Activated naive CD4-positive, alpha-beta T cell treated with anti-CD3 and anti-CD28 coated beads, Interleukin-2, amount 10 ng/mL, durations not matched to agents 7 days and 5 days (primary cell): ENCODE data around the gene GALNTL6.
"Not testable (repeated sequence)": the region's sequence is repeated elsewhere in the genome, so short reads cannot be mapped to it uniquely, and the experiment has no call there.

Source experiments
- CTCF ChIA-PET: fragments of 350-600 bp; sonication (Branson Sonifier 250); formaldehyde crosslinking; loops from one replicate; lab custom pipeline; 2021; ENCODE audit warnings: antibody characterized with exemption; lab: Charles Lee
- DNase-seq: peaks from one replicate; pipeline ENCODE4 v3.0.0-alpha.2; 2020
- H3K27ac Mint-ChIP-seq: one replicate; pipeline ENCODE4 v1.8.0; 2021; ENCODE audit warnings: mild to moderate bottlenecking, moderate library complexity, mixed read lengths
- H3K27me3 Mint-ChIP-seq: one replicate; pipeline ENCODE4 v1.8.0; 2021; ENCODE audit warnings: mild to moderate bottlenecking, mixed read lengths
- H3K36me3 Mint-ChIP-seq: one replicate; pipeline ENCODE4 v1.8.0; 2021; ENCODE audit warnings: mixed read lengths
- H3K4me1 Mint-ChIP-seq: one replicate; pipeline ENCODE4 v1.8.0; 2021; ENCODE audit warnings: mixed read lengths
- H3K4me3 Mint-ChIP-seq: one replicate; pipeline ENCODE4 v1.8.0; 2021; ENCODE audit warnings: mild to moderate bottlenecking, moderate library complexity, mixed read lengths
- H3K9me3 Mint-ChIP-seq: one replicate; pipeline ENCODE4 v1.8.0; 2021; ENCODE audit warnings: mixed read lengths

The GALNTL6 gene

DNA sequence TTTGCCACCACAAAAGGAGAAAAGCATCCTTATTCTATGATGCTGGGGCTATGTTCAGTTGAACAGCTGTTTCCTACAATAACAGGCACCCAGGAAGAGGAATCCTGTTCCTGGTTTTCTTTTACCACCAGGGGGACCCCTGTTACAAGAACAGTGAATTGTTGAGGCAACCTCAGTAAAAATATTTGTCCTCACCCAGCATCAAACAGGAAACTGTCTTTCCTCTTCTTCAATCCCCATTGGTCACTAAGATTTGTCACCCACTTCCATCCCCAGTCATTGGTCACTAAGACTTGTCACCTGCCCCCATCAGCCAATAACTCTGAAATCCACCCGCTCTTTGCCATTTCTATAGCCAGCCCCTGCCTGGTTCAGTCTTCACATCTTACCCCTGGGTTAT lies 1211.9 kb downstream of the GALNTL6 start:
- Mint-ChIP-seq H3K27ac (no peak overlapping the region), H3K4me3 (no peak overlapping the region), H3K27me3 (peaks cover 7% of the 10 kb centered on the region), H3K36me3 (no peaks in the 10 kb centered on the region), H3K9me3 (no peaks in the 10 kb centered on the region), H3K4me1 (no peaks in the 10 kb centered on the region)
- DNase-seq: peak; percentile 28
- CTCF ChIA-PET: interaction anchor here (0.8 to 3.2 kb wide), 6 partner anchors 229 to 281 kb away, joined by 3 to 44 read pairs (median 5); no protein-coding TSS in a partner anchor

DNA sequence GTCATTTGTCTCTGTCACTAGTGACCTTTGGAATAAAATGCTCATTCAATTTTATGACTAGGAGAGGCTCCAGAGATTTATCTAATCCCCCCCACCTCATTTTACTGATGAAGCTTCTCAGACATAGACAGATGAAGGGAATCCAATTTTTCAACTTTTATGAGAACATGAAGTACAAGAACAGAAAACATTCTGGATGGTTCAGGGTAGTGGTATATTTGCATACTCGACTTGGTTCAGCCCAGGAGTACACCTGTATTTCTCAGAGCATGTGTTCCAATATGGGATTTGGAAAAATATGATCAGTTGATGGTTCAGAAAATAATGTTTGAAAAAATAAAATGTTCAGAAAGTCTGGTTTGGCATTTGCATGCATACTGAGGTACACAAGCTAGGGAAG lies 1224.0 kb downstream of the GALNTL6 start:
- H3K27ac Mint-ChIP-seq: no peak overlapping the region
- CTCF ChIA-PET: interaction anchor here (1.3 kb wide), 1 partner anchor 24 kb away, joined by 6 read pairs; no protein-coding TSS in a partner anchor
- no peaks in the 10 kb centered on the region for H3K9me3 Mint-ChIP-seq
- no peak overlapping the region for H3K4me3 Mint-ChIP-seq
- no peak for DNase-seq
- H3K4me1 Mint-ChIP-seq: no peaks in the 10 kb centered on the region
- H3K27me3 Mint-ChIP-seq: peaks cover 6% of the 10 kb centered on the region
- H3K36me3 Mint-ChIP-seq: no peaks in the 10 kb centered on the region

DNA sequence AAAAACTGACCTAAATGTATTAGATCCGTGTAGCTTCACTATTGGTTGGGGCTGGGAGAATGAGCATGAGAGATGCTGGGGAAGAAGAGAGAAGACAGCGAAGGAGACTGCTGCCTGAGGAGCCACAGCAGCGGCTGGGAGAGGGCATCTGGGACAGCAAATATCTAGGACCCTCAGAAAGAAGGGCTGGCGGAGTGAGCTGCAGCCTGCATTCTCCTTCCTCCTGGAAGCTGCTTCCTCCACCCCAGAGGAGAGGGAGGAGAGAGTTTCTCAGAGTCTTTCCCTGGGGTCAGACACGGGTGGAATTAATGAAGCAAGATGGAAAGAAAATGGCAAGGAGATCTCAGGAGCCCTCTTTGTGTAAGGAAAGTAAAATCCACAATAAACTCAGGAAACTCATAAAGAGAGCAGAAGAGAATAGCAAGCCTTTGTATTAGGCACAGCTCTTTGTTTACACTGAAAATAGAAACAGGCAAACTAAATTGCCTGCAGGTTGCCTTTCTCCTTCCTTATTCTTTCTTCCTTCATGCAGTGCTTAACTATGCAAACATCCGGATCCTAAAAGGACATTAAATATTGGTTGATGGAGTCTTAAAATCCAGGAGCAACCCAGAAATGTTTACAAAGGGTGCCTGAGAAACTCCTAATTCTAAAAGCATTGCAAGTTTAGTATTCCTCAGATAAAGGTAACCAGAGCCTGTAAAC lies 1225.1 kb downstream of the GALNTL6 start:
- DNase-seq: no peak
- CTCF ChIA-PET: interaction anchor here (1.3 kb wide), 1 partner anchor 25 kb away, joined by 6 read pairs; no protein-coding TSS in a partner anchor
- H3K9me3 Mint-ChIP-seq: no peaks in the 10 kb centered on the region

DNA sequence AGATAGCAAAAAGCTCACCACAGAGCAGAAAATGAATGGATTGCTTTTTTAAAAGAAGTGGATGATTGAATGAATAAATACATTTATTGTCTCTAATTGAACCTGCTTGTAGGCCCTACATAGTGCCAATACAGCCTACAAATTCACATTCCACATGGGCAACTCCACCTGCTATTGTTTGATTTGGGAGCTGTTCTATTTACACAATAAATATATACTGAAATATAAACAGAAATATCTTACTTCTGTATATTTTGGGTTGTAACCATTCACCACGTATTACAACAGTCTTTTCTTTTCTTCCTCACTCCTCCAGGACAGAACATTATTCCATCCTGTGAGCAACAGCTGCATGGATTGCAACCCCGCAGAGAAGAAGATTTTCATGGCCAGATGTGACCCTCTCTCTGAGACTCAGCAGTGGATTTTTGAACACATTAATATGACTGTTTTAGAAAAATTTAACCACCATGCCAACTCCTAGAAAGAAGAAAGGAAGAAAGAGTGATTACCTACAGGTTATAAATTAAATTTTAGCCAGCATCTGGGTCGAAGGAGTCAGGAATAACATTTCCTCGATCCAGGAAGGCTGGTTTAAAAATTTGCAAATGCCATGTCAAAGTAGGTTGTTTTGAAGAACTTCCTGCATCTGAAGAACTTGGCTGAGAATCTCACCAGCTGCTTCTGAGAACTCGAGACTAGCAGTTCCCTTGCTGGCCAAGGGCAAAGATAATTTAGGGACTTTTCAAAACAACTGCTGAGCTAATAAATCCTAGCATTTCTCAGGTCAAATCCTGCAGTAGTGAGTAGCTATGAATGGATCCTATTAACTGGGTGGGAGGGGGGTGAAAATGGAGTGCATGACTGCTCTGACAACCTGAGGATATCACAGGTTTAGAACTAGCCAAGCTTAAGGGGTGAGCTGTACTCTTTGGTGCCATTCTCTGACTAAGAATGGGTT lies 1226.7 kb downstream of the GALNTL6 start:
- CTCF ChIA-PET: interaction anchor here (0.6 to 1.2 kb wide), 2 partner anchors 35 to 262 kb away, joined by 3 read pairs; no protein-coding TSS in a partner anchor
- no peaks in the 10 kb centered on the region for H3K36me3 Mint-ChIP-seq
- peaks cover 6% of the 10 kb centered on the region for H3K27me3 Mint-ChIP-seq
- H3K9me3 Mint-ChIP-seq: no peaks in the 10 kb centered on the region
- H3K4me3 Mint-ChIP-seq: no peak overlapping the region
- no peak for DNase-seq
- no peaks in the 10 kb centered on the region for H3K4me1 Mint-ChIP-seq
- H3K27ac Mint-ChIP-seq: no peak overlapping the region

More for the DNA sequence above, 1225.1 kb downstream of the GALNTL6 start:
- no peaks in the 10 kb centered on the region for H3K4me1 Mint-ChIP-seq
- no peak overlapping the region for H3K27ac Mint-ChIP-seq
- H3K4me3 Mint-ChIP-seq: no peak overlapping the region
- H3K27me3 Mint-ChIP-seq: peaks cover 6% of the 10 kb centered on the region
- H3K36me3 Mint-ChIP-seq: no peaks in the 10 kb centered on the region

DNA sequence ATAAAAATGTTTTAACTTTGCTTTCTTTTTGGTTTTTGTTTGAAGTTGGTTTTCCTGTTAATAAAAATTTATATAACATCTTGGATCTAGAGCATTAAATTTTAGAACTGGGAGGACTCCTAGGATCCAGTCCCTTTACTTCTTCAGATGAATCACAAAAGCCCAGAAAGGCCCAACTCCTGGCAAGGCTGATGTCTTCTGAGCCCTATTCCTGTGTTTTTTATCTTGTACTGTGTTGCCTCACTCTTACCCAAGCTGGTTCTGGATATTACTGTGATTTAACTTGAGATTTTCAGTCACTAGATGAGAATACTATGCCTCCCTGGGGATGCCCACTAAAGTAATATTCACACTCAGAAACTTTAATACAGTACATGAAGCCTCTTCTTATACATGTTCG lies 1228.3 kb downstream of the GALNTL6 start:
- Mint-ChIP-seq H3K4me3 (no peak overlapping the region), H3K9me3 (no peaks in the 10 kb centered on the region), H3K4me1 (no peaks in the 10 kb centered on the region), H3K36me3 (no peaks in the 10 kb centered on the region), H3K27ac (no peak overlapping the region), H3K27me3 (peaks cover 6% of the 10 kb centered on the region)
- DNase-seq: no peak
- CTCF ChIA-PET: no interaction called here

DNA sequence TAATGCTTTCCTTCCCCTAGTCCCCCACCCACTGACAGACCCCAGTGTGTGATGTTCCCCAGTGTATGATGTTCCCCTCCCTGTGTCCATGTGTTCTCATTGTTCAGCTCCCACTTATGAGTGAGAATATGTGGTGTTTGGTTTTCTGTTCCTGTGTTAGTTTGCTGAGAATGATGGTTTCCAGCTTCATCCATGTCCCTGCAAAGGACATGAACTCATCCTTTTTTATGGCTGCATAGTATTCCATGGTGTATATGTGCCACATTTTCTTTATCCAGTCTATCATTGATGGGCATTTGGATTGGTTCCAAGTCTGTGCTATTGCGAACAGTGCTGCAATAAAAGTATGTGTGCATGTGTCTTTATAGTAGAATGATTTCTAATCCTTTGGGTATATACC lies 1228.9 kb downstream of the GALNTL6 start:
- H3K9me3 Mint-ChIP-seq, H3K27me3 Mint-ChIP-seq, H3K27ac Mint-ChIP-seq, H3K4me3 Mint-ChIP-seq, DNase-seq, CTCF ChIA-PET, H3K36me3 Mint-ChIP-seq, H3K4me1 Mint-ChIP-seq: not testable (repeated sequence)

DNA sequence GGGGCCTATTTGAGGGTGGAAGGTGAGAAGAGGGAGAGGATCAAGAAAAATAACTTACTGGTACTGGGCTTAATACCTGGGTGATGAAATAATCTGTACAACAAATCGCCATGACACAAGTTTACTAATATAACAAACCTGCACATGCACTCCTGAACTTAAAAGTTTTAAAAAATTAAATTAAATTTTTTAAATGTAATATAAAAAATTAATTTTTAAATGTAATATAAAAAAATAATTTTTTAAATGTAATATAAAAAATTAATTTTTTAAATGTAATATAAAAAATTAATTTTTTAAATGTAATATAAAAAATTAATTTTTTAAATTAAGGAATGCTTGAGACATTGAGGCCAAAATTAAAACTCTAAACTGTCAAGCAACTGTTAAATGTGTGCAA lies 1231.1 kb downstream of the GALNTL6 start:
- no peaks in the 10 kb centered on the region for H3K9me3 Mint-ChIP-seq
- no peaks in the 10 kb centered on the region for H3K27me3 Mint-ChIP-seq
- CTCF ChIA-PET: no interaction called here
- H3K27ac Mint-ChIP-seq: no peak overlapping the region
- no peak for DNase-seq
- H3K4me1 Mint-ChIP-seq: no peaks in the 10 kb centered on the region
- H3K4me3 Mint-ChIP-seq: no peak overlapping the region
- no peaks in the 10 kb centered on the region for H3K36me3 Mint-ChIP-seq

DNA sequence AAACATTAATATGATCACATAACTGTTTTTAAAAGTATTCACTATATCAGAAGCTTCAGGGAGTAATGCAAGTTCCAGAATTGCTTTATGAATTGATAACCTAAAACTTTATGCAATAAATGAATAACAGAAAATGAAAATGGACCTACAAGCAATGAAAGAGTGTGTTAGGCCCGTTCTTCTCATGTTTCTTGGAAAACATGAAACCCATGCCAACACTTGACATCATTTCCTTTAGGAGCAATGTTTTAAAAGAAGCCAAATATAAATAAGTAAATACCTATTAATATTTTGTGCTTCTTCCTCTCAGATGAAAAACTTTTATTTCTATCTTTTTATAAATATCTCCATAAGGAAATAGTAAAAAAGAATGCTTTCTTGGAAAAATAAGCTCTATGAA lies 1232.4 kb downstream of the GALNTL6 start:
- H3K27me3 Mint-ChIP-seq: no peaks in the 10 kb centered on the region
- CTCF ChIA-PET: no interaction called here
- DNase-seq: no peak
- no peak overlapping the region for H3K27ac Mint-ChIP-seq
- H3K9me3 Mint-ChIP-seq: no peaks in the 10 kb centered on the region
- no peaks in the 10 kb centered on the region for H3K36me3 Mint-ChIP-seq
- no peaks in the 10 kb centered on the region for H3K4me1 Mint-ChIP-seq
- H3K4me3 Mint-ChIP-seq: no peak overlapping the region

DNA sequence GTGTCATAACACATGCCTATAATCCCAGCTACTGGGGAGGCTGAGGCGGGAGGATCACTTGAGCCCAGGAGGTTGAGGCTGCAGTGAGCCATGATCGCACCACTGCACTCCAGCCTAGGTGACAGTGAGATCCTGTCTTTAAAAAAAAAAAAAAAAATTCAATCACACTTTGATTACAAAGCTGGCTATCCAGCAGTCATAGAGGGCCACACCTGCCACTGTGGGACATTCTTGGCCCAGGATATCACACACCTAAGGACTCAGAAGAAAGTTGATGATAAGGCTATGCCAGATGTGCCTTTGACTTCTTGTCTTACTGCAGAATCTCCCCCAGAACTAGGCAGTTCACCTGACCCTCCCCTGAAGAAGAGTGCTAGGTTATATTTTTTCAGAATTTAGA lies 1232.9 kb downstream of the GALNTL6 start:
- Mint-ChIP-seq H3K27ac (no peak overlapping the region), H3K4me3 (no peak overlapping the region), H3K4me1 (no peaks in the 10 kb centered on the region), H3K27me3 (no peaks in the 10 kb centered on the region), H3K9me3 (no peaks in the 10 kb centered on the region), H3K36me3 (no peaks in the 10 kb centered on the region)
- DNase-seq: no peak
- CTCF ChIA-PET: interaction anchor here (0.7 kb wide), 1 partner anchor 26 kb away, joined by 3 read pairs; no protein-coding TSS in a partner anchor

DNA sequence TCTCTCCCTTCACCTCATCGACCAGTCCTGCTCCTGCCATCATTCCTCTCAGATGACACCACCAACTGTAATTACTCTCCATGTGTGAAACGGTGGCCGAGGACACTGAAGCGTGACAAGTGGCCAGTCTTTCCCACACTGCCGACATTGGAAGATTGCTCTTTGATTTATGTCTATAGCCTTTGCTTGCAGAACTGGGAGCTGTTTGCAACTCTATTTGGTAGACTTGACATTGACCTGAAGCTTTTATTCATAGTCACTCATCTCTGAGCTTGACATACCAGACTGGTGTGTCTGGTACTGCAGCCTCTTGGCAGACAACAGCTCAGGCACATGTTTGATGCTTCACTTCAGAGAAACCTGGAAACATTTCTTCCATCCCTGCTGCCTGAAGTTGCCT lies 1233.6 kb downstream of the GALNTL6 start:
- no peaks in the 10 kb centered on the region for H3K36me3 Mint-ChIP-seq
- no peaks in the 10 kb centered on the region for H3K4me1 Mint-ChIP-seq
- no peak overlapping the region for H3K4me3 Mint-ChIP-seq
- no peaks in the 10 kb centered on the region for H3K27me3 Mint-ChIP-seq
- no peaks in the 10 kb centered on the region for H3K9me3 Mint-ChIP-seq
- DNase-seq: no peak
- CTCF ChIA-PET: no interaction called here
- H3K27ac Mint-ChIP-seq: no peak overlapping the region

DNA sequence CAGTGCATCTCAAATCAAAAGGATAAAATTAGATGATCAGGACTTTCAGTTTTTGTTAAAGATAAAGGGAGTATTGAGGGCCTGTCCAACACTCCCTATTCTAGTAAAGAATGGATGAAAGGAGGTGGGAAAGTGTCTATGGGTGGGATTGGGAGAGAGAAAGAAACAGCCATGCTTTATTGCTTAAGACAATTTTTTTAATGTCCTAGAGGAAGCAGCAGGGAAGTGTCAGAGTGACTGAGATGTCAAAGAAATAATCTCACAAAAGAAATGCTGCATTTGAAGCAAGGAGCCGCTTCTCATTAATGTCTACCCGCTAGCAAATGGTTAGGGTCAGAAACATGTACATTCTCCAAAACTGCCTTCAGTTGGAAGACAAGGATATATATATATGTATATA lies 1238.0 kb downstream of the GALNTL6 start:
- no peaks in the 10 kb centered on the region for H3K9me3 Mint-ChIP-seq
- DNase-seq: no peak
- no peak overlapping the region for H3K27ac Mint-ChIP-seq
- CTCF ChIA-PET: no interaction called here
- H3K4me3 Mint-ChIP-seq: no peak overlapping the region
- H3K4me1 Mint-ChIP-seq: no peaks in the 10 kb centered on the region
- peaks cover 4% of the 10 kb centered on the region for H3K27me3 Mint-ChIP-seq
- H3K36me3 Mint-ChIP-seq: no peaks in the 10 kb centered on the region

DNA sequence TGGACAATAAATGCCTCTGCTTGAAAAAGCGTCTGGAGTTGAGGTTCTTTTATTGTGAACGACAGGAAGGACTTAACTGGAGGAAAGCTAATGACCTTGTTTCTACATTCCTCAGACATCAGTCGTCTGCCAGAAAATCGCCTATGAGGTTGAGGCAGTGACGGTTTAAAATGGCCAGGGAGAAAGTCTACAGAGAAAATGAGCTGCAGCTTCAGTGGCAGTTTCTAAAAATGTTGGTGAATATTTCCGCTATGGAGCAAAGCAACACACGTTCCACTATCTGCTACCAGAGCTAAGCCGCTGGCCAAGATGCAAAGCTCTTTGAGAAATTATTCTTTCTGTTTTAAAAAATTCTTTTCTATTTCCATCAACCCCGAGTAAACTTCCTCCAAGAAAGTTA lies 1238.5 kb downstream of the GALNTL6 start:
- no peak for DNase-seq
- H3K9me3 Mint-ChIP-seq: no peaks in the 10 kb centered on the region

DNA sequence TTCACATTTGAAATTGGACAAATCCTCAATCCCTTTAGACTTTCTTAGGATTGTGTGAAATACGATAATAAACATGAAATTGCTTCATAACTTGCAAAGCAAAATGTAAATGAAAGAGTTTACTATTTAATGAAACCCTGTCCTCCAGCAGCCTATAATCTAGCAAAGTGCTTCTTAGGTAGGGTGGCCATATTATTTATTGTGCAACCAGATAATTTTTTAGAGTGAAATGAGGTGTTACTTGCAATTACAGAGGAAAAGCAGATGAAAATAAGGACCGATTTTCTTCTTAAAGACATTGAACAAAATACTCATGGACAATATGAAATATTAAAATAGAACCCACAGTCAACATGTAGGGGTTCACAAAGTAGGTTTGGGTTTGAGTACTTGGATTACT lies 1239.2 kb downstream of the GALNTL6 start:
- Mint-ChIP-seq H3K27me3 (peaks cover 4% of the 10 kb centered on the region), H3K27ac (no peak overlapping the region), H3K4me3 (no peak overlapping the region), H3K4me1 (no peaks in the 10 kb centered on the region), H3K36me3 (no peaks in the 10 kb centered on the region), H3K9me3 (no peaks in the 10 kb centered on the region)
- CTCF ChIA-PET: no interaction called here
- no peak for DNase-seq

More for the DNA sequence above, 1238.5 kb downstream of the GALNTL6 start:
- Mint-ChIP-seq H3K27me3 (peaks cover 4% of the 10 kb centered on the region), H3K36me3 (no peaks in the 10 kb centered on the region), H3K4me1 (no peaks in the 10 kb centered on the region), H3K4me3 (no peak overlapping the region), H3K27ac (no peak overlapping the region)
- CTCF ChIA-PET: no interaction called here

DNA sequence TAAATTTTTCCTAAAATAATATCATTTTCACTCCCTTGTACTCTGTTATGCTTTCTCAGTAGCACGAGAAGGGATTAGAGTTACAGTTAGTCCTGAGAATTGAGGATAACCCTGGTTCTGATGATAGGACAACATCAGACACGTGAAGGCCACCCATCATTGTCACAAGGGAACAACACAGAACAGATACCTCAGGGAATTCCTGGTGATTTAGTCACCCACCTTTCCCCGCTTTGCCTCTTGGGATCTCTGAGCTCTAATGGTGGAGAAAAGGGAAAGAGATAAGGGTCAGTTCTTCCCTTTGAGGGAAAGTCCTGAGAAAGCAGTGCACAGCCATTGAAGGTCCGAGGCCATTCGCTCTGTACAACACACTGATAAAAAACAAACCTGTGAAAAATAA lies 1243.1 kb downstream of the GALNTL6 start:
- Mint-ChIP-seq H3K36me3 (no peaks in the 10 kb centered on the region), H3K4me3 (no peak overlapping the region), H3K9me3 (no peaks in the 10 kb centered on the region), H3K4me1 (no peaks in the 10 kb centered on the region), H3K27me3 (peaks cover 4% of the 10 kb centered on the region), H3K27ac (no peak overlapping the region)
- CTCF ChIA-PET: no interaction called here
- DNase-seq: no peak
